HG02642 (cell line): ENCODE data around the gene FGFRL1.

Experiments
- ATAC-seq: cut with Tn5 transposase; IDR thresholded peaks from one replicate; pipeline ENCODE4 v1.9.1; 2021; ENCODE audit warnings: mild to moderate bottlenecking; ENCODE audit not compliant: unreplicated experiment, poor library complexity

FGFRL1 gene

DNA sequence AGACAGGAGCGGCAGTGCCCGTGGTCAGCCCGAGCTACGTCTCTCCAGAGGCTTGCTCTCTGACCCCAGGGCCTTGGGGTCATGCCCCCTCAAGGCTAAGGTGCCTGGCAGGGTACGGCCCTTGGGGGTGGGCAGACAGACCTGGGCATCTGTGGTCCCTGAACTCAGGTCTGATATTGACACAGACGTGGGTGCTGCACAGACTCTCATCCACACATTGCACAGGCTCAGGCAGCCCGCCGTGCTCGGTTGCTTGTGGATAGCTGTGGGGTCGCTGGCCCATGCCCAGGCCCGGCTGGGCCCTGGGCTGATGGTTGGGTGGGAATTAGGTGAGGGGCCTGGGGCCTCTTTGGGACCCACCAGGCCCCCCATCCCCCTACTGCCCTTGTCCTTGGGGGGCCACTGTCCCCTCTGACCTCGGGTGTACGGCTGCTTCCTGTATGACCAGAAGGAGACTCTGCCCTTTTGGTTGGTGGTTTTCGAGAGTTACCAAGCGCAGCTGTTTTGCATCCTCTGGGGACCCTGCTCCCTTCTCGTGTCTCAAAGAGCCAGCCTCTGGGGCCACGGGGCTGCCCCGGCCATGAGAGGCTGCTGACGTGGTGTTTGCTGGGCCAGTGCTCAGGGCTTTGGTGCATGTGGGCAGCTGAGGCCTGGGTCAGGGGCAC lies 10.1 kb downstream of the FGFRL1 start:
- ATAC-seq: peak; percentile 65

GRCh38 chr4:1022051-1022738 lies 10.8 kb downstream of the FGFRL1 start:
- no peak for ATAC-seq

DNA sequence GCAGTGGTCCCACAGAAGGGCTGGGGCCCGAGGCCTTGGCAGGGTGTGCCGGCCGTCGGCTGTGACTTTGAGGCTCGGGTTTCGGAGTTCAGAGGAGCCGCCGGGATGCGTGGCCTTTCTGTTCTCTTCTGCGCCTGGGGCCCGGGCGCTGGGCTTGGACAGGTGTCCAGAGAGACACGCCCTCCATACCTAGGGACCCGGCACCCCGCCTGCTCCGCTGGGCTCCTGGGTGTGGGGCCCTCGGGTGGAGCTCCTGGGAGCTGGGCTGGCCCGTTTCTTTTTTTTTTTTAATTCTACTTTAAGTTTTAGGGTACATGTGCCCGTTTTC lies 11.3 kb downstream of the FGFRL1 start:
- ATAC-seq: no peak

GRCh38 chr4:1023075-1023640 lies 11.7 kb downstream of the FGFRL1 start:
- ATAC-seq: no peak

GRCh38 chr4:1023895-1024740 lies 12.7 kb downstream of the FGFRL1 start:
- no peak for ATAC-seq

- no peak for ATAC-seq
Measured at GRCh38 chr4:1024882-1025545, 13.6 kb downstream of the FGFRL1 start.

DNA sequence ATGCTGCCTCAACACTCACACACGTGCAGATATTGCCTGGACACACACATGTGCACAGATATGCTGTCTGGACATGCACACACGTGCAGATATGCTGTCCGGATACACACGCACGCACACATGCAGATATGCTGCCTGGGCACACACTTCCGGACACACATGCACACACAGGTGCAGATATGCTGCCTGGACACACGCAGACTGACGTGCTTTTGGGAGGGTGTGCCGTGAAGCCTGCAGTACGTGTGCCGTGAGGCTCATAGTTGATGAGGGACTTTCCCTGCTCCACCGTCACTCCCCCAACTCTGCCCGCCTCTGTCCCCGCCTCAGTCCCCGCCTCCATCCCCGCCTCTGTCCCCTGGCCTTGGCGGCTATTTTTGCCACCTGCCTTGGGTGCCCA lies 14.7 kb downstream of the FGFRL1 start:
- ATAC-seq: peak; percentile 52

- ATAC-seq: no peak
Measured at GRCh38 chr4:1027219-1027914, 15.9 kb downstream of the FGFRL1 start.

DNA sequence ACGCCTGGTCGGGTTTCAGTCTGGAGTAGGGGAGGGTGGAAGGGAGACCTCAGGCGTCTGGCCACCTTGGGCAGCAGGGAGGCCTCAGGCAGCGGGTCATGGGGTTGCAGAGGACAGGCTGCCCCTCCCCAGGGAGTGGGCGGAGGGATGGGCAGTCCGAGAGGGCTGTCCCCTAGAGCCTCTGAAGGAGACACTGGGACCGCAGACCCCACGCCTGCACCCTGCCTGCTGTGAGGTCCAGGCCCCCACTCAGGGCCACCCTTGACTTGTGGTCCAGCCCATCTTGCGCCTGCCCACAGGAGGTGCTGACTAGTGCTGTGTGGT lies 16.5 kb downstream of the FGFRL1 start:
- ATAC-seq: no peak

DNA sequence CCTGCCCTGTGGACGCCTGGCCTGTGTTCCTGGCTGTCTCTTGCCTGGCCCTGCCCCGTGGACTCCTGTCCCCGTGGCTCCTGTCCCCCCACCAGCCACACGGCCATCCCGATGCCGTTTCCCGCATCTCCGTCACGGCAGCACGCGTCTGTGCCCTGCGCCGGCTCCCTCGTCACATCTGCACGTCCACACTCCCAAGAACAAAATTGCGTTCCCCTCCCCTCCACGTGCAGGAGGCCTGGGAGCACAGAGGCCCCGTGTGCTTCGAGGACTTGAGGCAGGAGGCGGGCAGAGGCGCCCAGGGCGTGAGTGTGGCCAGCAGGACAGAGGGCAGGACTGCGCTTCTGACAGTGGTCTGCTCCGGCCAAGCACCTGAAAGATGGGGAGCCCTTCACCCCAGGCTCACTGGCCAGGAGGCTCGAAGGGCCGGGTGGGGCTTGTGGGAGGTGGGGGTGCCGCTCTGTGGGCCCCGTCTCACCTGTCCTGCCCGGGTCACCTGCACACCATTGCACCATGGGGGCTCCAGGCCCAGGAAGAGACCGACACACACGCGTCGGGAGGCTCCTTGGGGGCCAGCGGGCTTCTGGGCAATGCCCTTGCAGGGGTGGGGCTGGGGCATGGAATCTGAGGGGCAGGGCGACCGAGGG lies 17.3 kb downstream of the FGFRL1 start:
- ATAC-seq: no peak

- no peak for ATAC-seq
Measured at GRCh38 chr4:1029529-1029928, 18.1 kb downstream of the FGFRL1 start.

- ATAC-seq: no peak
Measured at GRCh38 chr4:1030031-1030430, 18.6 kb downstream of the FGFRL1 start.

GRCh38 chr4:1030559-1030958 lies 19.1 kb downstream of the FGFRL1 start:
- no peak for ATAC-seq

DNA sequence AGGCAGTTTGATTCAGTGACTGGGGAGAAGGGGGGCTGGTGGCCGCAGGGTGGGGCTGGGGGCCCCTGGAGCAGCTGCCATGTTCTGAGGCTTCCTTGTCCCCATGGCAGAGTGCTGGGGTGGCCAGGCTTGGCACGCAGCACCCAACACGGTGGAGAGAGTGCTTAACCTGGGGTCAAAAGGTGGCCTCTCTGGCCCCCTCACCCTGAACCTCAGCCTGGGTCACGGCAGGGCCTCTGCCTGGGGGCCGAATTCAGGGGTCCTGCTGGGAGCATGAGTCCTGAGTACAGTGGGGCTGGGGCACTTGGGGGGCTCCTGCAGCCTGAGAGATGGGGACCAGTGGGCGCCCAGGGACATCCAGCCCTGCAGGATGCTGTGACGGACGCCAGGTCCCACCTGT lies 19.9 kb downstream of the FGFRL1 start:
- no peak for ATAC-seq

DNA sequence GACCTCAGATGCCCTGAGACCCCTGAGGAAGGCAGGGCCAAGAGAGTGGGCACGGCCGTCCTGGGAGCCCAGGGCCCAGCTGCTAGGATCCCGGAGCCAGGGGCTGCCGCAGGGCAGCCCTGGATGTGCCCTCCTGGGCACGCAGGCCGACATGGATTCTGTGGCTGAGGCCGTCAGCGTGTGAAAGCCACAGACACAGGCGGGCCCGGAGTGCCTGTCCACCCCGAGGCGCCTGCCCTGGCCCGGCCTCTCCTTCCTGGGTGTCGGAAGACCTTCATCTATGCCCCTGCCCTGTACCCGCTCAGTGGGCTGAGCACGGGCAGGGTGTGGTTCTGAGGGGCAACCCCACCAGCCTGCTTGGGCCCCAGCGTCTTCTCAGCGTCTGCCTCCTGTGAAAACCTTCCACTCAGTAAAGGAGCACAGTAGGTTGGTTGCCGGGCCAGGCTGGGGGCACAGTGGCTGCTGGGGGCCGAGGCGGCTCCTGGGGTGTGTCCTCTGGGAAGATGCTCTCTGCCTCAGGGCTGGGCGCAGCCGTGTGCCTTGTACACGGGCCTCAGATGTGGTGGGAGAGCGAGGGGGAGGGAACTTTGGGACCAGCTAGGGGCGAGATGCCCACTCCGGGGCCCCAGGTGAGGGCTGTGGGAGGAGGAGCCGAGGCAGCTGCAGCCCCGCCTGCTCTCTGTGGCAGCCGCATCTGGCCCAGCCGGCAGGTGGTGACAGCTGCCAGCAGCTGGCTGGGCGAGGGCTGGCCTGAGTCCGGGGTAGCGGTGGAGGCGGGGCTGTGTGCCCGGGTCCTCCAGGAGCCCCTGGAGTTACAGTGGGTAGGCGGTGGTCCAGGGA lies 20.8 kb downstream of the FGFRL1 start:
- ATAC-seq: no peak

DNA sequence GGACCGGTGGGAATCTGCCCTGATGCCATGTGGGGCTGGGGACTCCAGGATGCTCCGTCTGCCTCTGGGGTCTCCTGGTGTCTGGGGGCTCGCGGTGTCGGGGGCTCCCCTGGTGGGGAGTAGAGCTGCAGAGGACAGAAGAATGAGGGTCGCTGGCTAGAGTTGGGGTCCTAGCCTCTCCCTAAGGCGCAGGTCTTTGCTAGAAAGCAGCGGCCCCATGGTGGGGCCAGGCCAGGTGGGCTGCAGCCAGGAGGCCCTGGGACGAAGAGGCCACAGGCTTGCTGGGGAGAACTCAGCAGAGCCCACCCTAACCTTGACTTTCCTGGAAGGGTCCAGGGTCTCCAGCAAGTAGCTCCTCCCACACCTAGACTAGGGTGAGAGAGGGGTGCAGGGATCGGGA lies 21.4 kb downstream of the FGFRL1 start:
- no peak for ATAC-seq

DNA sequence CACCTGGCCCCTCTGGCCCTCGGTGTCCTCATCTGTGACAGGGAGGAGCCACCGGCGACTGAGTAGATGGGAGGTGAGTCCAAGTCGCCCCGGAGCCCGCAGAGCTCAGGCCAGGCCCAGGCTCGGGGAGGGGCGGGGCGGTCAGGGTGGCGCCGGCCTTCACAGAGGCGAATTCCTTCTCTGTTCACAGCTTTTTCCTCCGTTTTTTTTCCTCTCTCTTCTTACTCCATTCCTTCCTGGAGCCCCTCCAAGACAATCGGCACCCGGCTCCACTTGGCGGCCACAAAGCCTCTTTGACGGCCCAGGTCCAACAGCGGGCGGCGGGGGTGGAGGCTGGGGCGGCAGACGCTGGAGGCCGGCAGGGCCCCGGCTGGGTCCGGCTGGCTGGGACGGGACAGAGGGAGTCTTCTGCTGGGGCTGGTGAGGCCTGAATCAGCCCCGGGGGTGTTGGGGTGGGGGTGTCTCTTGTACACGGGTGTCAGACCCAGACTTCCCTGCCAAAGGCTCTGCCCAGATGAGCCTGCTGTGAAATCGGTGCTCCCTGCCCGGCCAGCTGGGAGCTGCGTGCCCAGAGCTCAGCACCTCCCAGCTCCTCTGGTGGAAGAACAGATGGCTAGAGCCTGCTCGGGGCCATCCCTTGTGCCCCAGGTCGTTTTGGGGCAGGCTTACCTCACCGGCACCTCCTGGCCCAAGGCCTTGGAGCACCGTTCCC lies 22.6 kb downstream of the FGFRL1 start:
- no peak for ATAC-seq

DNA sequence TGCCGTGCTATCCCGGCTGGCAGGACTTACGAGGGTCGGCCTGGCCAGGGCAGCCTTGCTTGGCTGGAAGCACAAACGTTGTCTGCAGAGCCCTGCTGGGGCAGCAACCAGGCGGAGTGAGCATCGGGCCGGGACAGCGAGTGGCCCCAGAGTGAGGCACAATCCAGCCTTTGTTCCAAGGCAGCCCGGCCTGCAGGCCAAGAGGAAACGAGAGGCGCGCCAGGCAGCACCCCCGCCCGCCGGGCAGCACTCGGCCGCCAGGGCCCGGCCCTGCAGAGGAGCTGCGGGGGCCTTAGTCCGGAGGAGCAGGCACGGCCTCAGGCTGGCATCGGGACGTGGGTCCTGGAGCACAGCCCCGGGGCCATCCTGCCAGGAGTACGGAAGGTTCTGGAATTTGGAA lies 24.1 kb downstream of the FGFRL1 start:
- ATAC-seq: no peak
